A673 (cell line): Measurements from ENCODE around the gene AHRR. TPM values are rescaled to one million over a fixed set of nuclear protein-coding genes. Genes with fewer than 3 reads are reported as not detected.
"Not testable (repeated sequence)": the region's sequence is repeated elsewhere in the genome, so short reads cannot be mapped to it uniquely, and the experiment has no call there.

Experiments used
- BruUV-seq: library from RNA; stranded (reverse); fragments of 400-500 nt; replicated peaks from 2 replicates; lab custom pipeline; 2021; lab: Mats Ljungman, UMichigan
- CTCF ChIA-PET: fragments of 300-600 bp; sonication (Branson Sonifier 250); formaldehyde crosslinking; loops from one replicate; lab custom pipeline; 2022; ENCODE audit warnings: antibody characterized with exemption; lab: Charles Lee
- POLR2A ChIA-PET: fragments of 300-600 bp; sonication (Branson Sonifier 250); formaldehyde crosslinking; loops from one replicate; lab custom pipeline; 2022; ENCODE audit warnings: antibody characterized with exemption; ENCODE audit not compliant: low non-redundant PET; lab: Charles Lee
- DNase-seq: peaks from one replicate; pipeline ENCODE4 v3.0.0-alpha.2; 2015; ENCODE audit warnings: low spot score
- H3K27ac ChIP-seq: fragments of 200-600 bp; sonication (generic); 2 replicates; pipeline ENCODE4 v1.5.1; 2016; ENCODE audit warnings: mixed run types, low read depth, mild to moderate bottlenecking, mixed read lengths, antibody characterized with exemption, low read length; ENCODE audit not compliant: poor library complexity, severe bottlenecking
- H3K27me3 ChIP-seq: fragments of 200-600 bp; sonication (generic); replicated peaks from 2 replicates; pipeline ENCODE4 v1.6.1; 2017; ENCODE audit warnings: mixed run types, low read depth, mild to moderate bottlenecking, mixed read lengths, antibody characterized with exemption, low read length; ENCODE audit not compliant: insufficient read depth, poor library complexity
- H3K36me3 ChIP-seq: fragments of 200-600 bp; sonication (generic); 2 replicates; pipeline ENCODE4 v1.6.1; 2016; ENCODE audit warnings: mixed run types, mild to moderate bottlenecking, mixed read lengths, antibody characterized with exemption, low read length; ENCODE audit not compliant: insufficient read depth, poor library complexity, severe bottlenecking
- H3K4me1 ChIP-seq: fragments of 200-600 bp; sonication (generic); 2 replicates; pipeline ENCODE4 v1.6.1; 2017; ENCODE audit warnings: mixed run types, mild to moderate bottlenecking, mixed read lengths, antibody characterized with exemption, low read length; ENCODE audit not compliant: insufficient read depth, poor library complexity, severe bottlenecking
- H3K4me3 ChIP-seq: fragments of 200-600 bp; sonication (generic); 2 replicates; pipeline ENCODE4 v1.5.1; 2016; ENCODE audit warnings: low read depth, mixed run types, mild to moderate bottlenecking, mixed read lengths, low read length; ENCODE audit not compliant: poor library complexity, severe bottlenecking
- H3K9me3 ChIP-seq: fragments of 200-600 bp; sonication (generic); 2 replicates; pipeline ENCODE4 v1.6.1; 2016; ENCODE audit warnings: mixed run types, low read depth, mild to moderate bottlenecking, mixed read lengths, antibody characterized with exemption, low read length; ENCODE audit not compliant: poor library complexity, severe bottlenecking
- CTCF ChIP-seq: fragments of 300-800, 200-600 bp; sonication (generic); conservative IDR thresholded peaks from 2 replicates; pipeline ENCODE4 v1.5.1; 2017; ENCODE audit warnings: low read depth, mild to moderate bottlenecking, antibody characterized with exemption, low read length, moderate library complexity, mixed read lengths
- EZH2 ChIP-seq: fragments of 200-600 bp; sonication (generic); IDR thresholded peaks from 2 replicates; pipeline ENCODE4 v1.6.1; 2017; ENCODE audit warnings: borderline replicate concordance, low read depth, mild to moderate bottlenecking, mixed read lengths, antibody characterized with exemption, low read length; ENCODE audit not compliant: poor library complexity, severe bottlenecking
- intact Hi-C: fragments of 100-400 bp; cut with micrococcal nuclease; formaldehyde crosslinking; loops from one replicate; pipeline ENCODE4 v1.10.0; 2022; ENCODE audit not compliant: unreplicated experiment
- total RNA-seq: library from RNA; stranded (reverse); gene quantifications from 2 replicates; pipeline ENCODE4 v1.2.3, GENCODE V29; 2021

The AHRR gene
- total RNA-seq, 1 experiment from 2014 or later = 2.2 TPM

- H3K9me3 ChIP-seq, H3K27me3 ChIP-seq, H3K36me3 ChIP-seq, H3K4me3 ChIP-seq, intact Hi-C loops, DNase-seq, CTCF ChIA-PET, H3K27ac ChIP-seq, POLR2A ChIA-PET, BruUV-seq: not testable (repeated sequence)
- peaks cover 11% of the 10 kb centered on the region for H3K4me1 ChIP-seq
These were observed 25.3 kb upstream of the AHRR start for GRCh38 chr5:296207-296606.

- peaks cover 11% of the 10 kb centered on the region for H3K4me1 ChIP-seq
- H3K36me3 ChIP-seq, BruUV-seq, H3K4me3 ChIP-seq, intact Hi-C loops, POLR2A ChIA-PET, DNase-seq, H3K27ac ChIP-seq, H3K27me3 ChIP-seq, CTCF ChIA-PET, H3K9me3 ChIP-seq: not testable (repeated sequence)
These were observed 24.6 kb upstream of the AHRR start for GRCh38 chr5:296954-297353.

GRCh38 chr5:297448-297847 is 24.1 kb upstream of the AHRR start:
- H3K4me3 ChIP-seq, intact Hi-C loops, H3K9me3 ChIP-seq, DNase-seq, POLR2A ChIA-PET, H3K27me3 ChIP-seq, CTCF ChIA-PET, BruUV-seq, H3K36me3 ChIP-seq, H3K27ac ChIP-seq: not testable (repeated sequence)
- H3K4me1 ChIP-seq = peaks cover 11% of the 10 kb centered on the region

GRCh38 chr5:297991-298736 is 23.4 kb upstream of the AHRR start:
- intact Hi-C loops, POLR2A ChIA-PET, H3K9me3 ChIP-seq, H3K27ac ChIP-seq, BruUV-seq, H3K4me3 ChIP-seq, H3K27me3 ChIP-seq, H3K36me3 ChIP-seq, DNase-seq: not testable (repeated sequence)
- CTCF ChIA-PET = interaction anchor here (0.6 kb wide), 1 partner anchor 85 kb away, joined by 6 read pairs; no protein-coding TSS in a partner anchor
- peaks cover 11% of the 10 kb centered on the region for H3K4me1 ChIP-seq

- ChIA-PET POLR2A (interaction anchor here (0.5 kb wide), 1 partner anchor 126 kb away, joined by 3 read pairs; no protein-coding TSS in a partner anchor), CTCF (interaction anchor here (0.6 kb wide), 1 partner anchor 84 kb away, joined by 6 read pairs; no protein-coding TSS in a partner anchor)
- no peak overlapping the region for H3K4me3 ChIP-seq
- no peak overlapping the region for H3K27ac ChIP-seq
- intact Hi-C loops = no loop called here
- TF ChIP-seq EZH2 (no peak), CTCF (no peak)
- no peaks in the 10 kb centered on the region for H3K27me3 ChIP-seq
- H3K9me3 ChIP-seq = no peaks in the 10 kb centered on the region
- peaks cover 11% of the 10 kb centered on the region for H3K4me1 ChIP-seq
- H3K36me3 ChIP-seq = no peaks in the 10 kb centered on the region
- BruUV-seq = no TSS peak
- no peak for DNase-seq
These were observed 22.8 kb upstream of the AHRR start for GRCh38 chr5:298737-299125.

GRCh38 chr5:299921-300320 is 21.6 kb upstream of the AHRR start:
- H3K36me3 ChIP-seq, H3K27ac ChIP-seq, DNase-seq, H3K4me3 ChIP-seq, intact Hi-C loops, H3K27me3 ChIP-seq, CTCF ChIA-PET, H3K9me3 ChIP-seq, BruUV-seq: not testable (repeated sequence)
- H3K4me1 ChIP-seq = peaks cover 11% of the 10 kb centered on the region
- POLR2A ChIA-PET = interaction anchor here (0.6 kb wide), 1 partner anchor 874 kb away, joined by 3 read pairs; no protein-coding TSS in a partner anchor
